MM.1S (cell line): ENCODE data around the gene SAMD13.

Source experiments
- DNase-seq: peaks from one replicate; pipeline ENCODE4 v3.0.0-alpha.2; 2015
- H2AFZ ChIP-seq: fragments of 300-600 bp; sonication (generic); 2 replicates; pipeline ENCODE4 v1.6.0; 2016; ENCODE audit warnings: antibody characterized with exemption, low read length
- H3F3A ChIP-seq: fragments of 300-600 bp; sonication (generic); 2 replicates; pipeline ENCODE4 v1.6.1; 2016; ENCODE audit warnings: mild to moderate bottlenecking, antibody characterized with exemption, low read length, moderate library complexity, mixed read lengths; ENCODE audit not compliant: insufficient read depth
- H3K27ac ChIP-seq: fragments of 300-600 bp; sonication (generic); 2 replicates; pipeline ENCODE4 v1.5.1; 2016; ENCODE audit warnings: mild to moderate bottlenecking, low read length
- H3K27me3 ChIP-seq: fragments of 300-600 bp; sonication (generic); replicated peaks from 2 replicates; pipeline ENCODE4 v1.6.0; 2016; ENCODE audit warnings: low read length; ENCODE audit not compliant: insufficient read depth
- H3K36me3 ChIP-seq: fragments of 300-600 bp; sonication (generic); replicated peaks from 2 replicates; pipeline ENCODE4 v1.6.1; 2016; ENCODE audit warnings: mild to moderate bottlenecking, low read length, mixed read lengths; ENCODE audit not compliant: insufficient read depth
- H3K4me1 ChIP-seq: fragments of 300-600 bp; sonication (generic); 2 replicates; pipeline ENCODE4 v1.6.1; 2016; ENCODE audit warnings: low read length, mixed read lengths
- H3K4me2 ChIP-seq: fragments of 300-600 bp; sonication (generic); 2 replicates; pipeline ENCODE4 v1.6.0; 2016; ENCODE audit warnings: low read depth, low read length
- H3K4me3 ChIP-seq: fragments of 300-600 bp; sonication (generic); 2 replicates; pipeline ENCODE4 v1.5.1; 2016; ENCODE audit warnings: low read length, mixed read lengths
- H3K79me2 ChIP-seq: fragments of 300-600 bp; sonication (generic); 2 replicates; pipeline ENCODE4 v1.6.1; 2016; ENCODE audit warnings: mixed run types, low read length, mixed read lengths
- H3K9ac ChIP-seq: fragments of 300-600 bp; sonication (generic); 2 replicates; pipeline ENCODE4 v1.6.1; 2016; ENCODE audit warnings: low read length, mixed read lengths
- H3K9me2 ChIP-seq: fragments of 300-600 bp; sonication (generic); replicated peaks from 2 replicates; pipeline ENCODE4 v1.6.1; 2016; ENCODE audit warnings: mild to moderate bottlenecking, low read length, mixed read lengths; ENCODE audit not compliant: insufficient read depth
- H3K9me3 ChIP-seq: fragments of 300-600 bp; sonication (generic); replicated peaks from 2 replicates; pipeline ENCODE4 v1.6.1; 2016; ENCODE audit warnings: mild to moderate bottlenecking, low read length, mixed read lengths; ENCODE audit not compliant: insufficient read depth
- H4K20me1 ChIP-seq: fragments of 300-600 bp; sonication (generic); 2 replicates; pipeline ENCODE4 v1.6.1; 2016; ENCODE audit warnings: mild to moderate bottlenecking, low read length, moderate library complexity, mixed read lengths; ENCODE audit not compliant: insufficient read depth
- EZH2 ChIP-seq: fragments of 300-600 bp; sonication (generic); optimal IDR thresholded peaks from 2 replicates; pipeline ENCODE3; 2017; ENCODE audit warnings: low read depth, mild to moderate bottlenecking, antibody characterized with exemption, low read length, mixed read lengths
- EZH2phosphoT487 ChIP-seq: fragments of 300-600 bp; sonication (generic); IDR thresholded peaks from 2 replicates; pipeline ENCODE4 v1.6.1; 2018; ENCODE audit warnings: antibody characterized with exemption, low read length
- TF ChIP-seq, protein P1 (sequence below): fragments of 300-600 bp; sonication (generic); IDR thresholded peaks from 2 replicates; pipeline ENCODE4 v1.5.1; 2016; ENCODE audit warnings: antibody characterized with exemption, low read length, mixed read lengths

SAMD13 gene

DNA sequence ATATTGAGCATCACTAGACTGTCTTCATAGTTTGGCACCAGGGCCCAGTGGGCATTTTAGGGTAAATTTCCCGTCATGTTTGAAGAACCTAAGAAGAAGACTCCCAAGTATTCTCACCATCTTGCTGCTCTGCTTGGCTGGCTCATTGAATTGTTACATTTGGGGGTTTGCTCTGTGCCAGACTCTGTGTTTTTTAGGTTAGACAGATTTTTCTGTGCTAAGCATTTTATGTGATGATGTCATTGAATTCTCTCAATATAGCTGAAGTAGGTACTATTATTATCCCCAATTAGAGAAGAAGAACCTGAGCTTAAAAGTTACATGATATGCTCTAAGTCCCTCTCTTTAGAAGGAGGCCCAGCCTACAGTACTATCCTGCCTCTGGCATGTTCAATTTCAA is 68.8 kb downstream of the SAMD13 start:
- TF ChIP-seq EZH2 (no peak), EZH2phosphoT487 (no peak)
- TF ChIP-seq, protein P1, sequence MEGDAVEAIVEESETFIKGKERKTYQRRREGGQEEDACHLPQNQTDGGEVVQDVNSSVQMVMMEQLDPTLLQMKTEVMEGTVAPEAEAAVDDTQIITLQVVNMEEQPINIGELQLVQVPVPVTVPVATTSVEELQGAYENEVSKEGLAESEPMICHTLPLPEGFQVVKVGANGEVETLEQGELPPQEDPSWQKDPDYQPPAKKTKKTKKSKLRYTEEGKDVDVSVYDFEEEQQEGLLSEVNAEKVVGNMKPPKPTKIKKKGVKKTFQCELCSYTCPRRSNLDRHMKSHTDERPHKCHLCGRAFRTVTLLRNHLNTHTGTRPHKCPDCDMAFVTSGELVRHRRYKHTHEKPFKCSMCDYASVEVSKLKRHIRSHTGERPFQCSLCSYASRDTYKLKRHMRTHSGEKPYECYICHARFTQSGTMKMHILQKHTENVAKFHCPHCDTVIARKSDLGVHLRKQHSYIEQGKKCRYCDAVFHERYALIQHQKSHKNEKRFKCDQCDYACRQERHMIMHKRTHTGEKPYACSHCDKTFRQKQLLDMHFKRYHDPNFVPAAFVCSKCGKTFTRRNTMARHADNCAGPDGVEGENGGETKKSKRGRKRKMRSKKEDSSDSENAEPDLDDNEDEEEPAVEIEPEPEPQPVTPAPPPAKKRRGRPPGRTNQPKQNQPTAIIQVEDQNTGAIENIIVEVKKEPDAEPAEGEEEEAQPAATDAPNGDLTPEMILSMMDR = no peak
- H3K9me2 ChIP-seq = no peaks in the 10 kb centered on the region
- H3F3A ChIP-seq = no peaks in the 10 kb centered on the region
- no peak overlapping the region for H3K4me3 ChIP-seq
- no peak overlapping the region for H3K4me2 ChIP-seq
- no peaks in the 10 kb centered on the region for H3K4me1 ChIP-seq
- no peak overlapping the region for H3K27ac ChIP-seq
- H3K36me3 ChIP-seq = no peaks in the 10 kb centered on the region
- H3K79me2 ChIP-seq = no peaks in the 10 kb centered on the region
- H3K9ac ChIP-seq = no peak overlapping the region
- no peaks in the 10 kb centered on the region for H3K9me3 ChIP-seq
- no peaks in the 10 kb centered on the region for H3K27me3 ChIP-seq
- H4K20me1 ChIP-seq = no peaks in the 10 kb centered on the region
- no peak for DNase-seq
- no peak overlapping the region for H2AFZ ChIP-seq

DNA sequence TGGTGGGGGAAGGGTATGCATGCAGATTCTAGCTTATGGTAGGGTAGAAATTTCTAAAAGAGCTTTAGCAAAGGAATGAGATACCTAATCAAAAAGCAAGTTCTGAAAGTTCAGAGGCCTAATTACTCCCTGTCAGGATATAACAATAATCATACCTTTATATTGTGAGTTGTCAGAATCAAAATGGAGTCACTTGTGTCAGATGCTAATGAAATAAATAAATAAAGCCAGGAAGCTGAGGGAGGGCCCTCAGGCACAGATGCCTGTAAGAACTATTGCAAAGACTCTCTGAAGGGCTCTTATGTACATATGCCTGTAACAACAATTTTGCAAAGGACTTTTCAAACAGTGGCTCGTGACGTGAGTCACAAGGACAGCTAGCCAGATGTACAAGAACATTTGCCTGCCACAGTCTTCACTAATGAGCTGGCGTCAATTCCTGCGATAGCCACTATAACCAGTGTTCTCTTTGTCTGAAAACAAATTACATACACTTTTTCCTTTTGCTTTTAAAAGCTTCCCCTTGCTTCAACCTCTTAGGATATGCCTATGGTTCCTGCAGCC is 69.4 kb downstream of the SAMD13 start:
- H2AFZ ChIP-seq = no peak overlapping the region
- no peaks in the 10 kb centered on the region for H3K36me3 ChIP-seq
- no peak for DNase-seq
- no peaks in the 10 kb centered on the region for H4K20me1 ChIP-seq
- no peak overlapping the region for H3K4me2 ChIP-seq
- H3K27ac ChIP-seq = no peak overlapping the region
- H3K4me3 ChIP-seq = no peak overlapping the region
- no peaks in the 10 kb centered on the region for H3K9me2 ChIP-seq
- no peaks in the 10 kb centered on the region for H3K9me3 ChIP-seq
- no peaks in the 10 kb centered on the region for H3K4me1 ChIP-seq
- H3K27me3 ChIP-seq = no peaks in the 10 kb centered on the region
- no peaks in the 10 kb centered on the region for H3F3A ChIP-seq
- no peak overlapping the region for H3K9ac ChIP-seq
- TF ChIP-seq EZH2 = no peak
- H3K79me2 ChIP-seq = no peaks in the 10 kb centered on the region

DNA sequence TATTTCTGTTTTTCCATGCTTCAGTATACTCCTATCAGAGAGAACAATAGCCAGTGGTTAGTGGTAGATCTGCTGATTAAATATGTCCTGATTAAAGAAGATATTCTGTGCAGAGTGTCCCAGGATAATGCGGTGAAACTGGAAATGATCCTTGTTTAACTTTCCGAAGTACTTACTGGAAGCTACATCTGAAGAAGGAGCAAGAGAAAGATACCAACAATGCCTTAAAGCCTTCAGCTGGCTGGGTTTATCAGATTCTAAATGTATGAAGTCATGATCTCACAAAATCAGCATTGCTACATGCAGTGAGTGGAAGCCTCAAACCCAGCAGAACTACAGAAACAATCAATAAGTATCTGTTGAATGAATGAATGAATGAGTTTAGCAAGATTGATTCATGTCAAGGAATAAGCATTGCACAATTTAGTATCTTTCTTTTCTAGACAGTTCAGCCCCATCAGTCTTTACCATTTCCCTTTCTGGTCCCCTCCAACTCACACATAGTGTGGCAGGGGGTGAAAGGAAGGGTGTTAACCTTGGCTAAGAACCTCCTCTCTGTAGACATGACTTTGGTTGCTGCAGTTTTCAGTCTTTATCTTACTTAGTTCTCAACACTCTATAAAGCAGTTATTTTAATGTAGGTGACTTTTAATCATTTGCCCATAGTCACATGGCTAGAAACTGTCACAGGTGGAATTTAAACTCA is 72.1 kb downstream of the SAMD13 start:
- no peaks in the 10 kb centered on the region for H3F3A ChIP-seq
- no peaks in the 10 kb centered on the region for H3K4me1 ChIP-seq
- H3K4me3 ChIP-seq = no peak overlapping the region
- H3K9ac ChIP-seq = no peak overlapping the region
- DNase-seq = no peak
- H4K20me1 ChIP-seq = no peaks in the 10 kb centered on the region
- no peaks in the 10 kb centered on the region for H3K27me3 ChIP-seq
- no peaks in the 10 kb centered on the region for H3K79me2 ChIP-seq
- H3K36me3 ChIP-seq = no peaks in the 10 kb centered on the region
- no peak for TF ChIP-seq EZH2
- no peak for TF ChIP-seq EZH2phosphoT487
- TF ChIP-seq, protein P1 = no peak
- H3K9me3 ChIP-seq = no peaks in the 10 kb centered on the region
- no peaks in the 10 kb centered on the region for H3K9me2 ChIP-seq
- no peak overlapping the region for H3K27ac ChIP-seq
- H2AFZ ChIP-seq = no peak overlapping the region
- H3K4me2 ChIP-seq = no peak overlapping the region
